ENCODE measurements around the gene NUMB.

GRCh38 chr14:73374218-73374617, 84.1 kb downstream of the NUMB start:
- TF ChIP-seq CTCF (IDR thresholded peaks at IDR 0.05) = no peak
- TF ChIP-seq POLR2A (IDR thresholded peaks at IDR 0.05) = no peak

Data from adrenal gland (tissue), 5 donors.